HEK293T (cell line): ENCODE results near the gene ANO9.
"Not testable (repeated sequence)": the region's sequence is repeated elsewhere in the genome, so short reads cannot be mapped to it uniquely, and the experiment has no call there.

Experiments
- CTCF ChIA-PET: fragments of 350-600 bp; formaldehyde crosslinking; extraction: SDS; loops from one replicate; lab custom pipeline; 2021; ENCODE audit warnings: antibody characterized with exemption, inconsistent platforms; lab: Yijun Ruan, JAX
- POLR2A ChIA-PET: fragments of 350-600 bp; formaldehyde crosslinking; extraction: SDS; loops from one replicate; lab custom pipeline; 2020; ENCODE audit warnings: antibody characterized with exemption, inconsistent platforms; lab: Yijun Ruan, JAX
- DNase-seq: peaks from one replicate; pipeline ENCODE4 v3.0.0; 2012; ENCODE audit warnings: mixed read lengths; ENCODE audit errors: extremely low spot score
- ARNT ChIP-seq: fragments of 450-650 bp; IDR thresholded peaks from 2 replicates; pipeline ENCODE4 v1.6.1; 2017; ENCODE audit warnings: mild to moderate bottlenecking
- BHLHE40 ChIP-seq: fragments of 450-650 bp; IDR thresholded peaks from 2 replicates; pipeline ENCODE4 v1.6.1; 2016; ENCODE audit warnings: mild to moderate bottlenecking, moderate library complexity, borderline replicate concordance
- CTBP1 ChIP-seq: fragments of 450-650 bp; IDR thresholded peaks from 2 replicates; pipeline ENCODE4 v1.6.1; 2016; ENCODE audit warnings: borderline replicate concordance
- ELF4 ChIP-seq: fragments of 450-650 bp; IDR thresholded peaks from 2 replicates; pipeline ENCODE4 v1.6.1; 2017; ENCODE audit warnings: antibody characterized with exemption
- FOXA1 ChIP-seq: fragments of 450-650 bp; IDR thresholded peaks from 2 replicates; pipeline ENCODE4 v1.6.1; 2016; ENCODE audit warnings: mild to moderate bottlenecking
- FOXK2 ChIP-seq: fragments of 450-650 bp; IDR thresholded peaks from 2 replicates; pipeline ENCODE4 v1.6.1; 2016; ENCODE audit warnings: mild to moderate bottlenecking
- FOXM1 ChIP-seq: fragments of 450-650 bp; IDR thresholded peaks from 2 replicates; pipeline ENCODE4 v1.6.1; 2017; ENCODE audit warnings: mild to moderate bottlenecking, borderline replicate concordance
- HDGF ChIP-seq: fragments of 450-650 bp; IDR thresholded peaks from 2 replicates; pipeline ENCODE4 v1.6.1; 2017; ENCODE audit warnings: antibody characterized with exemption, borderline replicate concordance
- L3MBTL2 ChIP-seq: fragments of 450-650 bp; conservative IDR thresholded peaks from 2 replicates; pipeline ENCODE4 v1.6.1; 2016; ENCODE audit warnings: mild to moderate bottlenecking
- LEF1 ChIP-seq: fragments of 450-650 bp; IDR thresholded peaks from 2 replicates; pipeline ENCODE4 v1.6.1; 2017; ENCODE audit warnings: mild to moderate bottlenecking, borderline replicate concordance
- NFRKB ChIP-seq: fragments of 450-650 bp; IDR thresholded peaks from 2 replicates; pipeline ENCODE4 v1.6.1; 2016; ENCODE audit warnings: mild to moderate bottlenecking, moderate library complexity
- PKNOX1 ChIP-seq: fragments of 450-650 bp; IDR thresholded peaks from 2 replicates; pipeline ENCODE4 v1.6.1; 2016
- SP1 ChIP-seq: fragments of 450-650 bp; IDR thresholded peaks from 2 replicates; pipeline ENCODE4 v1.6.1; 2017
- SUZ12 ChIP-seq: fragments of 450-650 bp; IDR thresholded peaks from 2 replicates; pipeline ENCODE4 v1.6.1; 2016; ENCODE audit warnings: mild to moderate bottlenecking
- TARDBP ChIP-seq: fragments of 450-650 bp; IDR thresholded peaks from 2 replicates; pipeline ENCODE4 v1.6.1; 2016
- ZNF384 ChIP-seq: fragments of 450-650 bp; IDR thresholded peaks from 2 replicates; pipeline ENCODE4 v1.6.1; 2016

Gene ANO9

DNA sequence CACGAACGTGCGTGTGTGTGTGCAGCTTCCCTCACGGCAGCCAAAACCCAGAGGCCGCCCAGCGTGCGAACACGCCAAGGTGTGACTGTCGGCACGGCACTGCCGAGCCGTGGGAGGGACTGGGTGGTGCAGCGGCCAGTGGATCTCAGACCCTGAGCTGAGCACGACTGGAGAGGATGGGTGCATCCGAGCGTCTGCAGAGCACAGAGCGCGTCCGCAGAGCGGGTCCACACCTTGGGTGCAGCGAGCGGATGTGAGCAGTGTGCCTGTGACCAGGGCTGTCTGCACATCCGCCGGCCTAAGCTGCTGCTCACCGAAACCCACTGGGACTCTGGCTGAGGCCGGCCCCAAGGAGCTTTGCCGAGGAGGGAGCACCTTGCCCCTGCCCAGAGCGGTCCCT lies 31.0 kb upstream of the ANO9 start:
- no peak for DNase-seq
- CTCF ChIA-PET: no interaction called here
- POLR2A ChIA-PET: no interaction called here
- no peak for TF ChIP-seq FOXK2
- TF ChIP-seq TARDBP: no peak
- no peak for TF ChIP-seq BHLHE40
- no peak for TF ChIP-seq PKNOX1
- TF ChIP-seq FOXA1: no peak
- TF ChIP-seq ARNT: no peak
- no peak for TF ChIP-seq L3MBTL2
- TF ChIP-seq LEF1: no peak
- TF ChIP-seq NFRKB: no peak
- no peak for TF ChIP-seq SUZ12
- TF ChIP-seq ZNF384: no peak
- TF ChIP-seq FOXM1: no peak
- no peak for TF ChIP-seq ELF4
- no peak for TF ChIP-seq SP1
- no peak for TF ChIP-seq CTBP1
- no peak for TF ChIP-seq HDGF

DNA sequence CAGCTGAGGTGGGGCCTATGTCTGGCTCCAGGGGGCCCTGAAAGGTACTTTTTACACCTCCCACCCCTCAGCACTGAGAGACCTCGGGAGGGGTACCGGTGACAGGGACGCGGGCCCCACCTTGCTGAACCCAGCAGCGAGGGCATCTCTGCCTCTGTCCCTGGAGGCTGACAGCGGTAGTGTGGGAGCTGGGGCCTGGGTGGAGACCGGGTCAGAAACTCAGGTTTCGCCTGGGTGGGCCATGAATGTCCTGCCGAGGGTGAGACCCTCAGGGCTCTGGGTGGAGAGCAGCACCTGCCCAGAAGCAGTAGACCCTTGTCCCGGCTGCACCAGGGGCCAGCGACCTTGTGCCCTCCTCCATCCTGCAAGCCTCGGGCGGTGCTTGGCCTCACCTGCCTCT lies 30.5 kb upstream of the ANO9 start:
- POLR2A ChIA-PET: no interaction called here
- CTCF ChIA-PET: no interaction called here
- no peak for TF ChIP-seq PKNOX1
- TF ChIP-seq ELF4: no peak
- TF ChIP-seq SUZ12: no peak
- no peak for TF ChIP-seq HDGF
- TF ChIP-seq FOXM1: no peak
- TF ChIP-seq ARNT: no peak
- TF ChIP-seq CTBP1: no peak
- no peak for TF ChIP-seq ZNF384
- no peak for TF ChIP-seq FOXK2
- TF ChIP-seq L3MBTL2: no peak
- no peak for TF ChIP-seq TARDBP
- TF ChIP-seq SP1: no peak
- no peak for TF ChIP-seq BHLHE40
- no peak for TF ChIP-seq NFRKB
- no peak for TF ChIP-seq FOXA1
- TF ChIP-seq LEF1: no peak
- no peak for DNase-seq

- DNase-seq: no peak
- ChIA-PET POLR2A (no interaction called here), CTCF (no interaction called here)
- TF ChIP-seq FOXA1: no peak
- TF ChIP-seq NFRKB: no peak
- no peak for TF ChIP-seq HDGF
- TF ChIP-seq FOXM1: no peak
- no peak for TF ChIP-seq SUZ12
- TF ChIP-seq CTBP1: no peak
- no peak for TF ChIP-seq ZNF384
- no peak for TF ChIP-seq FOXK2
- TF ChIP-seq ELF4: no peak
- no peak for TF ChIP-seq LEF1
- no peak for TF ChIP-seq ARNT
- no peak for TF ChIP-seq SP1
- TF ChIP-seq L3MBTL2: no peak
- TF ChIP-seq PKNOX1: no peak
- no peak for TF ChIP-seq BHLHE40
- no peak for TF ChIP-seq TARDBP
Observed at GRCh38 chr11:471468-472145, 29.8 kb upstream of the ANO9 start.

DNA sequence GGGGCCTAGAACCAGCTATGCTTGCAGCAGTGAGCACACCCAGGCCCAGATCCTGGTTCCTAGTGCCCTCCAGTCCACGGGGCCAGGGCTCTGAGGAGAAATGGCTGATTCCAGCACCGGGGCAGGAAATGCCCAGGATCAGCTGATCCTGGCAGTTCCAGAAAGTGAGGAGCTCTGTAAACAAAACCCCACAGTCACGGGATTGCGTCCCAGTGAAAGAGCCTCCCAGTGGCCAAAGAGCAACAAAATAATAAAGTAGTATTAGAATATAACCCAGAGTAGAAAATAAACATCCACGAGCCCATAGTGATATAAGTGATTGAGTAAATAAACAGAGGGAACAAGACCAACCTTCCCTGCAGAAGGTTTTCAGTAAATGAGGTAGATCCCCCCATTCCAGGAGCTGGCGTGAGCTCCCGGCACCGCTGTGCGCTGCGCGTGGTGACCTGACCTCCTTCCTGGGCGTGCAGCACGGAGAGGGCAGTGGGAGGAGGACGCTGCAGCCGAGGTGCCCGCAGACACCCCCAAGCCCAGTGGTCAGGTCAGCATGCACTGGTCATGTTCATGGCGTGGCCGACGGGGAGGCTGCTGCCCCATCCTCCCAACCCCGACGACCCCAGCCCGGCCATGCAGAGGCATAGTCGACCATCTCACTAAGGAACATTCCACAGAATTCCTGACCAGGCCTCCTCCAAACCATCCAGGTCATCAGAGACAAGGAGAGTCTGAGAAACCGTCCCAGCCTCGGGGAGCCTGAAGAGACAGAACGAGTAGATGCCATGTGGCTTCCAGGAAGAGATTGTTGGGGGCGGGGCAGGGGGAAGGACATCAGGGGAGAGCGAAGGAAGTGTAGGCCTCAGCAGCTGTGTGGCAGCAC lies 28.1 kb upstream of the ANO9 start:
- DNase-seq: no peak
- TF ChIP-seq BHLHE40: no peak
- TF ChIP-seq LEF1: no peak
- no peak for TF ChIP-seq SUZ12
- TF ChIP-seq ARNT: no peak
- no peak for TF ChIP-seq FOXM1
- no peak for TF ChIP-seq FOXK2
- TF ChIP-seq ZNF384: no peak
- no peak for TF ChIP-seq NFRKB
- POLR2A ChIA-PET: no interaction called here
- CTCF ChIA-PET: no interaction called here

GRCh38 chr11:469026-469683 lies 27.3 kb upstream of the ANO9 start:
- POLR2A ChIA-PET, CTCF ChIA-PET, DNase-seq: not testable (repeated sequence)
